ENCODE data around the gene IRX4. TPM values are rescaled to one million over a fixed set of nuclear protein-coding genes. Genes with fewer than 3 reads are reported as not detected.

The IRX4 gene
- total and polyA plus RNA-seq, 2 of the 4 experiments (the other 2 are of a cell fraction) = not detected

- Histone ChIP-seq H3K79me1 (ENCODE audit: low read depth in 1 of 2, low read length in 2 of 2) (no peaks in the 10 kb centered on the region), H3K27ac (ENCODE audit: insufficient read depth, low read length) (no peak overlapping the region), H2BK120ac (ENCODE audit: low read depth, low read length) (no peak overlapping the region), H3K4ac (ENCODE audit: low read depth, low read length) (no peak overlapping the region), H3K4me3 (ENCODE audit: insufficient read depth, low read depth, low read length) (no peak overlapping the region), H3K36me3 (ENCODE audit: control insufficient read depth, insufficient read depth, low read length) (no peaks in the 10 kb centered on the region), H3K56ac (ENCODE audit: extremely low read depth, insufficient read depth, low read length) (no peak overlapping the region), H3K14ac (replicated peaks; ENCODE audit: low read depth, low read length) (no peak overlapping the region), H2BK20ac (ENCODE audit: low read depth, low read length) (no peak overlapping the region), H4K5ac (ENCODE audit: low read depth, low read length) (no peak overlapping the region), H2AFZ (replicated peaks; ENCODE audit: low read length, poor library complexity) (no peak overlapping the region), H4K20me1 (ENCODE audit: insufficient read depth, low read length) (no peaks in the 10 kb centered on the region), H2BK5ac (ENCODE audit: low read depth, low read length, poor library complexity, severe bottlenecking) (no peak overlapping the region), H2AK9ac (replicated peaks; ENCODE audit: low read depth, low read length, poor library complexity) (no peak overlapping the region), H3K9me1 (ENCODE audit: insufficient read depth, low read length) (no peaks in the 10 kb centered on the region), H3K4me2 (ENCODE audit: low read depth, low read length) (no peak overlapping the region), H4K91ac (ENCODE audit: insufficient read depth, low read depth, low read length) (no peak overlapping the region), H3K18ac (ENCODE audit: low read depth, low read length) (no peak overlapping the region), H3K4me1 (ENCODE audit: control insufficient read depth, insufficient read depth, low read length) (no peaks in the 10 kb centered on the region), H3K9me3 (ENCODE audit: control insufficient read depth, insufficient read depth, low read length) (no peaks in the 10 kb centered on the region), H4K8ac (ENCODE audit: low read depth in 2 of 2, low read length in 2 of 2) (no peak overlapping the region), H3K23ac (ENCODE audit: low read depth, low read length) (no peak overlapping the region), H2AK5ac (ENCODE audit: low read depth, low read length) (no peak overlapping the region), H2BK15ac (ENCODE audit: low read depth, low read length) (no peak overlapping the region), H3K9ac (ENCODE audit: low read depth, low read length) (no peak overlapping the region), H3K27me3 (ENCODE audit: control insufficient read depth, insufficient read depth, low read length) (peaks cover 27% of the 10 kb centered on the region)
- dilution Hi-C loops (cut with HindIII; ENCODE audit: low sequenced_read_pairs, unreplicated experiment) = no loop called here
- ATAC-seq (ENCODE audit: low read depth) (no peak), DNase-seq (no peak)
- no TSS peak for BruUV-seq (replicated peaks)
- TF ChIP-seq FOS (IDR thresholded peaks at IDR 0.05; ENCODE audit: low read depth, low read length) = no peak
- TF ChIP-seq ELK1 (IDR thresholded peaks at IDR 0.05; ENCODE audit: borderline replicate concordance, low read depth, low read length) = no peak
- no peak for TF ChIP-seq NFE2L2 (IDR thresholded peaks at IDR 0.05; ENCODE audit: low read depth, low read length)
- no peak for TF ChIP-seq MAFK (IDR thresholded peaks at IDR 0.05; ENCODE audit: low read depth, low read length)
- TF ChIP-seq RFX5 (IDR thresholded peaks at IDR 0.05; ENCODE audit: low read depth, low read length) = no peak
- TF ChIP-seq, protein P1, sequence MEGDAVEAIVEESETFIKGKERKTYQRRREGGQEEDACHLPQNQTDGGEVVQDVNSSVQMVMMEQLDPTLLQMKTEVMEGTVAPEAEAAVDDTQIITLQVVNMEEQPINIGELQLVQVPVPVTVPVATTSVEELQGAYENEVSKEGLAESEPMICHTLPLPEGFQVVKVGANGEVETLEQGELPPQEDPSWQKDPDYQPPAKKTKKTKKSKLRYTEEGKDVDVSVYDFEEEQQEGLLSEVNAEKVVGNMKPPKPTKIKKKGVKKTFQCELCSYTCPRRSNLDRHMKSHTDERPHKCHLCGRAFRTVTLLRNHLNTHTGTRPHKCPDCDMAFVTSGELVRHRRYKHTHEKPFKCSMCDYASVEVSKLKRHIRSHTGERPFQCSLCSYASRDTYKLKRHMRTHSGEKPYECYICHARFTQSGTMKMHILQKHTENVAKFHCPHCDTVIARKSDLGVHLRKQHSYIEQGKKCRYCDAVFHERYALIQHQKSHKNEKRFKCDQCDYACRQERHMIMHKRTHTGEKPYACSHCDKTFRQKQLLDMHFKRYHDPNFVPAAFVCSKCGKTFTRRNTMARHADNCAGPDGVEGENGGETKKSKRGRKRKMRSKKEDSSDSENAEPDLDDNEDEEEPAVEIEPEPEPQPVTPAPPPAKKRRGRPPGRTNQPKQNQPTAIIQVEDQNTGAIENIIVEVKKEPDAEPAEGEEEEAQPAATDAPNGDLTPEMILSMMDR (conservative IDR thresholded peaks at IDR 0.05; ENCODE audit: low read depth, low read length) = no peak
- TF ChIP-seq CHD1 (IDR thresholded peaks at IDR 0.05; ENCODE audit: low read depth, low read length) = no peak
- no peak for TF ChIP-seq RAD21 (IDR thresholded peaks at IDR 0.05; ENCODE audit: low read length)
- no peak for TF ChIP-seq MXI1 (IDR thresholded peaks at IDR 0.05; ENCODE audit: borderline replicate concordance, low read depth, low read length)
- TF ChIP-seq POLR2A (IDR thresholded peaks at IDR 0.05; ENCODE audit: low read depth, low read length) = no peak
- TF ChIP-seq RCOR1 (IDR thresholded peaks at IDR 0.05; ENCODE audit: insufficient replicate concordance, low read length) = no peak
- TF ChIP-seq SMC3 (IDR thresholded peaks at IDR 0.05; ENCODE audit: low read depth, low read length) = no peak
- ChIA-PET CTCF (no interaction called here), POLR2A (ENCODE audit: unreplicated experiment) (no interaction called here)
- in situ Hi-C loops (cut with MboI; ENCODE audit: low sequenced_read_pairs) = no loop called here
- 30% methylated on average over 2 of the region's 11 CpGs; no CpG with 5 or more reads in 1 of the 2 experiments for whole genome bisulfite sequencing, 2 experiments (ENCODE audit: extremely low coverage in 2 of 2, insufficient read length in 1 of 2)
- intact Hi-C loops (cut with micrococcal nuclease) = no loop called here
Measured at GRCh38 chr5:1897386-1897785, 14.7 kb upstream of the IRX4 start.
